HG03439 (cell line): ENCODE data around the gene EHMT1.
"Not testable (repeated sequence)": the region's sequence is repeated elsewhere in the genome, so short reads cannot be mapped to it uniquely, and the experiment has no call there.

Experiments
- ATAC-seq: cut with Tn5 transposase; IDR thresholded peaks from one replicate; pipeline ENCODE4 v1.9.1; 2021; ENCODE audit warnings: mild to moderate bottlenecking, moderate library complexity; ENCODE audit not compliant: unreplicated experiment

EHMT1 gene

GRCh38 chr9:137838576-137838975 lies 219.8 kb downstream of the EHMT1 start:
- no peak for ATAC-seq

- no peak for ATAC-seq
Measured at GRCh38 chr9:137843355-137843754, 224.6 kb downstream of the EHMT1 start.

GRCh38 chr9:137851516-137852267 lies 232.9 kb downstream of the EHMT1 start:
- no peak for ATAC-seq

GRCh38 chr9:137853392-137853995 lies 234.7 kb downstream of the EHMT1 start:
- ATAC-seq: no peak

- ATAC-seq: no peak
Measured at GRCh38 chr9:137860361-137860760, 241.6 kb downstream of the EHMT1 start.

GRCh38 chr9:137865581-137866145 lies 246.9 kb downstream of the EHMT1 start:
- ATAC-seq: no peak

GRCh38 chr9:137866226-137867141 lies 247.7 kb downstream of the EHMT1 start:
- ATAC-seq: no peak

GRCh38 chr9:137870432-137870831 lies 251.6 kb downstream of the EHMT1 start:
- ATAC-seq: no peak

GRCh38 chr9:137872296-137872695 lies 253.5 kb downstream of the EHMT1 start:
- no peak for ATAC-seq

GRCh38 chr9:137873408-137873807 lies 254.6 kb downstream of the EHMT1 start:
- no peak for ATAC-seq

GRCh38 chr9:137873858-137874362 lies 255.1 kb downstream of the EHMT1 start:
- no peak for ATAC-seq

- ATAC-seq: no peak
Measured at GRCh38 chr9:137875354-137875753, 256.5 kb downstream of the EHMT1 start.

- no peak for ATAC-seq
Measured at GRCh38 chr9:137875846-137876245, 257.0 kb downstream of the EHMT1 start.

GRCh38 chr9:137876269-137876668 lies 257.5 kb downstream of the EHMT1 start:
- no peak for ATAC-seq

- ATAC-seq: no peak
Measured at GRCh38 chr9:137876781-137877386, 258.1 kb downstream of the EHMT1 start.

- ATAC-seq: not testable (repeated sequence)
Measured at GRCh38 chr9:137877506-137878122, 258.8 kb downstream of the EHMT1 start, which contains the start of gene CACNA1B. Gene CACNA1B (plus strand): TSS chr9:137877782. CDS start chr9:137877934, 152 bp downstream.

- no peak for ATAC-seq
Measured at GRCh38 chr9:137878146-137878941, 259.5 kb downstream of the EHMT1 start.

- ATAC-seq: no peak
Measured at GRCh38 chr9:137879052-137879451, 260.2 kb downstream of the EHMT1 start.

GRCh38 chr9:137879566-137880150 lies 260.9 kb downstream of the EHMT1 start:
- no peak for ATAC-seq
